Osteoblast (primary cell): ENCODE results near the gene MPC2. TPM values are rescaled to one million over a fixed set of nuclear protein-coding genes. Genes with fewer than 3 reads are reported as not detected.
"Not testable (repeated sequence)": the region's sequence is repeated elsewhere in the genome, so short reads cannot be mapped to it uniquely, and the experiment has no call there.

ENCODE experiments used
- DNase-seq: peaks from one replicate; pipeline ENCODE4 v3.0.0; 2011; ENCODE audit warnings: low spot score, mixed read lengths; ENCODE audit not compliant: insufficient read length; ENCODE audit errors: missing footprints
- H2AFZ ChIP-seq: 2 replicates; pipeline ENCODE4 v1.6.0; 2011; ENCODE audit warnings: mild to moderate bottlenecking, low read length
- H3K27ac ChIP-seq: 2 replicates; pipeline ENCODE4 v1.5.1; 2011; ENCODE audit warnings: mild to moderate bottlenecking, low read depth, low read length, moderate library complexity
- H3K27me3 ChIP-seq: 2 replicates; pipeline ENCODE4 v1.6.0; 2012; ENCODE audit warnings: mild to moderate bottlenecking, control low read depth, inconsistent platforms, low read length, moderate library complexity; ENCODE audit not compliant: insufficient read depth
- H3K36me3 ChIP-seq: 2 replicates; pipeline ENCODE4 v1.5.1; 2011; ENCODE audit warnings: mild to moderate bottlenecking, low read length, control low read depth, moderate library complexity; ENCODE audit not compliant: insufficient read depth
- H3K4me1 ChIP-seq: 2 replicates; pipeline ENCODE4 v1.5.1; 2011; ENCODE audit warnings: mild to moderate bottlenecking, low read length, control low read depth, moderate library complexity; ENCODE audit not compliant: insufficient read depth
- H3K4me2 ChIP-seq: 2 replicates; pipeline ENCODE4 v1.6.0; 2011; ENCODE audit warnings: mild to moderate bottlenecking, low read length; ENCODE audit not compliant: insufficient read depth
- H3K4me3 ChIP-seq: fragments of 200-600 bp; sonication (generic); 3 replicates; pipeline ENCODE4 v1.5.1; 2012; ENCODE audit warnings: mild to moderate bottlenecking, low read length, inconsistent platforms; ENCODE audit not compliant: insufficient read depth
- H3K79me2 ChIP-seq: 2 replicates; pipeline ENCODE4 v1.6.0; 2012; ENCODE audit warnings: mild to moderate bottlenecking, low read length, control low read depth, inconsistent platforms; ENCODE audit not compliant: insufficient read depth
- H3K9me3 ChIP-seq: 2 replicates; pipeline ENCODE4 v1.5.1; 2011; ENCODE audit warnings: low read depth, low read length, control low read depth
- H4K20me1 ChIP-seq: 2 replicates; pipeline ENCODE4 v1.6.0; 2012; ENCODE audit warnings: mild to moderate bottlenecking, low read length, control low read depth; ENCODE audit not compliant: insufficient read depth
- total RNA-seq: library from RNA; depleted of rRNA; stranded (reverse); fragments of >200 nt; gene quantifications from 2 replicates; pipeline ENCODE4 v1.2.3, GENCODE V29; 2012
- TF ChIP-seq, protein P1 (sequence below): IDR thresholded peaks from 2 replicates; pipeline ENCODE4 v1.5.1; 2011; ENCODE audit warnings: mild to moderate bottlenecking, low read depth, low read length, moderate library complexity; ENCODE audit errors: extremely low read depth

Gene MPC2
- total RNA-seq, 1 donor, result 34.7 TPM

GRCh38 chr1:167935216-167936067, 1.4 kb downstream of the MPC2 start:
- Histone ChIP-seq H2AFZ (peak overlapping the region; percentile 85), H3K36me3 (no peaks in the 10 kb centered on the region), H3K27ac (peak overlapping the region; percentile 99), H3K4me2 (peak overlapping the region; percentile 97), H3K27me3 (no peaks in the 10 kb centered on the region), H4K20me1 (peaks cover 27% of the 10 kb centered on the region), H3K9me3 (no peaks in the 10 kb centered on the region), H3K4me1 (peaks cover 23% of the 10 kb centered on the region), H3K4me3 (peak overlapping the region; percentile 95), H3K79me2 (peaks cover 87% of the 10 kb centered on the region)
- peak; percentile 90 for DNase-seq
- TF ChIP-seq, protein P1, sequence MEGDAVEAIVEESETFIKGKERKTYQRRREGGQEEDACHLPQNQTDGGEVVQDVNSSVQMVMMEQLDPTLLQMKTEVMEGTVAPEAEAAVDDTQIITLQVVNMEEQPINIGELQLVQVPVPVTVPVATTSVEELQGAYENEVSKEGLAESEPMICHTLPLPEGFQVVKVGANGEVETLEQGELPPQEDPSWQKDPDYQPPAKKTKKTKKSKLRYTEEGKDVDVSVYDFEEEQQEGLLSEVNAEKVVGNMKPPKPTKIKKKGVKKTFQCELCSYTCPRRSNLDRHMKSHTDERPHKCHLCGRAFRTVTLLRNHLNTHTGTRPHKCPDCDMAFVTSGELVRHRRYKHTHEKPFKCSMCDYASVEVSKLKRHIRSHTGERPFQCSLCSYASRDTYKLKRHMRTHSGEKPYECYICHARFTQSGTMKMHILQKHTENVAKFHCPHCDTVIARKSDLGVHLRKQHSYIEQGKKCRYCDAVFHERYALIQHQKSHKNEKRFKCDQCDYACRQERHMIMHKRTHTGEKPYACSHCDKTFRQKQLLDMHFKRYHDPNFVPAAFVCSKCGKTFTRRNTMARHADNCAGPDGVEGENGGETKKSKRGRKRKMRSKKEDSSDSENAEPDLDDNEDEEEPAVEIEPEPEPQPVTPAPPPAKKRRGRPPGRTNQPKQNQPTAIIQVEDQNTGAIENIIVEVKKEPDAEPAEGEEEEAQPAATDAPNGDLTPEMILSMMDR, result peak; percentile 7

- peak overlapping the region; percentile 97 for H3K4me2 ChIP-seq
- TF ChIP-seq, protein P1, result no peak
- H3K79me2 ChIP-seq, result peaks cover 87% of the 10 kb centered on the region
- peak overlapping the region; percentile 99 for H3K27ac ChIP-seq
- H3K27me3 ChIP-seq, result no peaks in the 10 kb centered on the region
- H2AFZ ChIP-seq, result peak overlapping the region; percentile 85
- peak overlapping the region; percentile 95 for H3K4me3 ChIP-seq
- no peaks in the 10 kb centered on the region for H3K9me3 ChIP-seq
- peak; percentile 63 for DNase-seq
- H4K20me1 ChIP-seq, result peaks cover 19% of the 10 kb centered on the region
- H3K36me3 ChIP-seq, result no peaks in the 10 kb centered on the region
- peaks cover 23% of the 10 kb centered on the region for H3K4me1 ChIP-seq
These were observed 2.3 kb downstream of the MPC2 start for GRCh38 chr1:167934426-167935215.

DNA sequence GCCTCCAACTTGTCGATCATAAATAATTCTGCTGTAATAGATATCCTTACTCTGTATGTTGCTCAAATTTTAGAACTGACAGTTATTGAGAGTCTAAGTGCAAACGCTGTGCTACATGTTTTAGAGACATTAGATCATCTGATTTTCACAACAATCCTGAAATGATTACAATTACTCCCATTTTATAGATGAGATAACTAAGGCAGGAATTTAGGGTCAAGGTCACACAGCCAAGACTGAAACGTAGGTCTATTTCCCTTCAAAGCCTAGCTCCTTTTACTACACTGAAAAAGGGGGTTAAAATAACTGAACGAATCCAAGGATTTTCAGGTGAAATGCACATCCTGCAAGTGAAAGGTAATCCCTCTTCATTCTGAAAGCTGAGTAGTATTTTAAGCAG, 3.1 kb downstream of the MPC2 start:
- no peaks in the 10 kb centered on the region for H3K9me3 ChIP-seq
- peaks cover 12% of the 10 kb centered on the region for H4K20me1 ChIP-seq
- H3K79me2 ChIP-seq, result peaks cover 87% of the 10 kb centered on the region
- no peak overlapping the region for H2AFZ ChIP-seq
- peaks cover 20% of the 10 kb centered on the region for H3K4me1 ChIP-seq
- H3K36me3 ChIP-seq, result no peaks in the 10 kb centered on the region
- H3K4me2 ChIP-seq, result peak overlapping the region; percentile 97
- peak overlapping the region; percentile 99 for H3K27ac ChIP-seq
- H3K4me3 ChIP-seq, result peak overlapping the region; percentile 95
- TF ChIP-seq, protein P1, result no peak
- no peaks in the 10 kb centered on the region for H3K27me3 ChIP-seq
- DNase-seq, result no peak

DNA sequence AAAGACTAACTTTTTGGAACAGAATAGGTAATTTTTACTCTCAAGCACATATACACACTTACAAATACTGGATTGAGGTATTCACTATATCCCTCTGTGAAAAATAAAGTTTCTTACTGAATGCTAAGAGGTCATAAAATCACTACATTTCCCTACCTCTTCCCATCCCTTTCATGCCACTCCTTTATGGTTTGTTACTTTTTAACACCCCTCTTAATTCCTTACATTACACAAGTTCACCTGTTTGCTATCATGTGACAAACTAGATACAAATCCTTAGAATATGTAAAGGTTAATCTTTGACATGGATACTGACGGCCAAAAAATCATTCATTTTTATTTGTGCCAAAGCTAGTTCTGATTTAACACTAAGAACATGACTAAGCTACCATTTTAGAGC, 7.1 kb downstream of the MPC2 start:
- Histone ChIP-seq H3K27ac (no peak overlapping the region), H3K4me1 (peaks cover 10% of the 10 kb centered on the region), H3K9me3 (no peaks in the 10 kb centered on the region), H3K4me3 (no peak overlapping the region), H3K27me3 (no peaks in the 10 kb centered on the region), H3K79me2 (peaks cover 86% of the 10 kb centered on the region), H4K20me1 (peaks cover 6% of the 10 kb centered on the region), H2AFZ (no peak overlapping the region), H3K4me2 (no peak overlapping the region), H3K36me3 (no peaks in the 10 kb centered on the region)
- TF ChIP-seq, protein P1, result no peak
- no peak for DNase-seq

GRCh38 chr1:167928919-167929318, 8.0 kb downstream of the MPC2 start:
- not testable (repeated sequence) for H4K20me1 ChIP-seq, H3K27me3 ChIP-seq, H3K4me2 ChIP-seq, H3K4me3 ChIP-seq, DNase-seq, H3K27ac ChIP-seq, H2AFZ ChIP-seq, H3K36me3 ChIP-seq, H3K4me1 ChIP-seq, H3K9me3 ChIP-seq
- peaks cover 81% of the 10 kb centered on the region for H3K79me2 ChIP-seq
